Hepatocyte (in vitro differentiated cells): ENCODE data around the gene TOMM7.

Experiments used
- EZH2 ChIP-seq: fragments of 200-600 bp; sonication (generic); IDR thresholded peaks from 2 replicates; pipeline ENCODE4 v1.6.1; 2016; ENCODE audit warnings: antibody characterized with exemption, mild to moderate bottlenecking, borderline replicate concordance
- EZH2phosphoT487 ChIP-seq: fragments of 200-600 bp; sonication (generic); IDR thresholded peaks from one replicate; pipeline ENCODE4 v1.6.1; 2018; ENCODE audit warnings: antibody characterized with exemption, mild to moderate bottlenecking, low read depth, moderate library complexity; ENCODE audit not compliant: unreplicated experiment, severe bottlenecking
- TF ChIP-seq, protein P1 (sequence below): fragments of 200-600 bp; sonication (generic); IDR thresholded peaks from 2 replicates; pipeline ENCODE4 v1.5.1; 2016; ENCODE audit warnings: antibody characterized with exemption, mild to moderate bottlenecking; ENCODE audit not compliant: poor library complexity

- TF ChIP-seq, protein P1, sequence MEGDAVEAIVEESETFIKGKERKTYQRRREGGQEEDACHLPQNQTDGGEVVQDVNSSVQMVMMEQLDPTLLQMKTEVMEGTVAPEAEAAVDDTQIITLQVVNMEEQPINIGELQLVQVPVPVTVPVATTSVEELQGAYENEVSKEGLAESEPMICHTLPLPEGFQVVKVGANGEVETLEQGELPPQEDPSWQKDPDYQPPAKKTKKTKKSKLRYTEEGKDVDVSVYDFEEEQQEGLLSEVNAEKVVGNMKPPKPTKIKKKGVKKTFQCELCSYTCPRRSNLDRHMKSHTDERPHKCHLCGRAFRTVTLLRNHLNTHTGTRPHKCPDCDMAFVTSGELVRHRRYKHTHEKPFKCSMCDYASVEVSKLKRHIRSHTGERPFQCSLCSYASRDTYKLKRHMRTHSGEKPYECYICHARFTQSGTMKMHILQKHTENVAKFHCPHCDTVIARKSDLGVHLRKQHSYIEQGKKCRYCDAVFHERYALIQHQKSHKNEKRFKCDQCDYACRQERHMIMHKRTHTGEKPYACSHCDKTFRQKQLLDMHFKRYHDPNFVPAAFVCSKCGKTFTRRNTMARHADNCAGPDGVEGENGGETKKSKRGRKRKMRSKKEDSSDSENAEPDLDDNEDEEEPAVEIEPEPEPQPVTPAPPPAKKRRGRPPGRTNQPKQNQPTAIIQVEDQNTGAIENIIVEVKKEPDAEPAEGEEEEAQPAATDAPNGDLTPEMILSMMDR, result no peak
- no peak for TF ChIP-seq EZH2
- TF ChIP-seq EZH2phosphoT487, result no peak
Measured at GRCh38 chr7:22771194-22771871, 51.3 kb downstream of the TOMM7 start.
